ENCODE data around the gene TULP4.
"Not testable (repeated sequence)": the region's sequence is repeated elsewhere in the genome, so short reads cannot be mapped to it uniquely, and the experiment has no call there.

DNA sequence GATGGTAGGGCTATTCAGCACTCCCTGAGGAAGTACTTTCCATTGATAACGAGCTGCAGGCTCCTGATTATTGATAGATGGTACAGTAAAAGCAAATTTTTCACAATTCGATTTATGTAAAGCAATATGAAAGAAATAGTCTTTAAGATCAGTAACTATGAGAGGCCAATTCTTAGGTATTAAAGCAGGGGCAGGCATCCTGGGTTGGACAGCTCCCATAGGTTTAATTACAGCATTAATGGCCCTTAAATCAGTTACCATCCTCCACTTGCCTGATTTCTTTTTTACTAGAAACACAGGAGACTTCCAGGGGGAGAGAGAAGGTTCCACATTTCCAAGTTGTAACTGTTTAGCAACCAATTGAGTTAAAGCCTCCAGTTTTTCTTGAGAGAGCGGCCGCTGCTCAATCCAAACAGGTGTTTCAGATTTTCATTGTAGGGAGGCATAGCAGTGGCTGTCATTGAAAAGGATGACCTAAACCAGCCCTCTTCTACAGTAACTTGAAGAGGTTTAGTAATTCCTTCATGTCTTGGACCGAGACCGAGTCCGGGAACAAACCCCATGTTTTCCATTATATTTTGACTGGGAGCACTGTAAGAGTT, 10.0 kb upstream of the TULP4 start:
- TF ChIP-seq, protein P1, sequence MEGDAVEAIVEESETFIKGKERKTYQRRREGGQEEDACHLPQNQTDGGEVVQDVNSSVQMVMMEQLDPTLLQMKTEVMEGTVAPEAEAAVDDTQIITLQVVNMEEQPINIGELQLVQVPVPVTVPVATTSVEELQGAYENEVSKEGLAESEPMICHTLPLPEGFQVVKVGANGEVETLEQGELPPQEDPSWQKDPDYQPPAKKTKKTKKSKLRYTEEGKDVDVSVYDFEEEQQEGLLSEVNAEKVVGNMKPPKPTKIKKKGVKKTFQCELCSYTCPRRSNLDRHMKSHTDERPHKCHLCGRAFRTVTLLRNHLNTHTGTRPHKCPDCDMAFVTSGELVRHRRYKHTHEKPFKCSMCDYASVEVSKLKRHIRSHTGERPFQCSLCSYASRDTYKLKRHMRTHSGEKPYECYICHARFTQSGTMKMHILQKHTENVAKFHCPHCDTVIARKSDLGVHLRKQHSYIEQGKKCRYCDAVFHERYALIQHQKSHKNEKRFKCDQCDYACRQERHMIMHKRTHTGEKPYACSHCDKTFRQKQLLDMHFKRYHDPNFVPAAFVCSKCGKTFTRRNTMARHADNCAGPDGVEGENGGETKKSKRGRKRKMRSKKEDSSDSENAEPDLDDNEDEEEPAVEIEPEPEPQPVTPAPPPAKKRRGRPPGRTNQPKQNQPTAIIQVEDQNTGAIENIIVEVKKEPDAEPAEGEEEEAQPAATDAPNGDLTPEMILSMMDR (IDR thresholded peaks at IDR 0.05): not testable (repeated sequence)
- not testable (repeated sequence) for TF ChIP-seq EZH2phosphoT487, EZH2 (IDR thresholded peaks at IDR 0.05)

Measured in neural progenitor cell (in vitro differentiated cells).